Neural cell (in vitro differentiated cells): ENCODE results near the gene PPM1G. TPM values are rescaled to one million over a fixed set of nuclear protein-coding genes. Genes with fewer than 3 reads are reported as not detected.

ENCODE experiments used
- polyA plus RNA-seq: library from polyadenylated mRNA; depleted of rRNA; stranded (reverse); fragments of >200 nt; gene quantifications from 2 replicates; pipeline ENCODE4 v1.2.3, GENCODE V29; 2014

PPM1G gene
- polyA plus RNA-seq, 1 donor from 2014 or later: 107 TPM

Other genes starting within 250 kb of the PPM1G start
- 94.3 and 121 TPM in 2 replicates for gene ATRAID, start 197.6 kb downstream of the PPM1G start, polyA plus RNA-seq
- 64.3 and 98.4 TPM in 2 replicates for gene SLC5A6, start 197.3 kb downstream of the PPM1G start, polyA plus RNA-seq
- gene CAD, start 192.2 kb downstream of the PPM1G start, polyA plus RNA-seq: 14.2 and 22.8 TPM in 2 replicates
- gene SLC30A3, start 146.5 kb downstream of the PPM1G start, polyA plus RNA-seq: not detected in 2 replicates
- not detected in 2 replicates for gene DNAJC5G, start 134.2 kb downstream of the PPM1G start, polyA plus RNA-seq
- 0.28 TPM in 1 of 2 replicates, not detected in the other for gene TRIM54, start 127.2 kb downstream of the PPM1G start, polyA plus RNA-seq
- gene UCN, start 101.1 kb downstream of the PPM1G start, polyA plus RNA-seq: 3.1 and 9.0 TPM in 2 replicates
- 79.6 and 104 TPM in 2 replicates for gene MPV17, start 86.5 kb downstream of the PPM1G start, polyA plus RNA-seq
- 27.8 and 37.2 TPM in 2 replicates for gene GTF3C2, start 52.8 kb downstream of the PPM1G start, polyA plus RNA-seq
- 43.7 and 45.3 TPM in 2 replicates for gene EIF2B4, start 39.3 kb downstream of the PPM1G start, polyA plus RNA-seq
- 69.8 and 86.9 TPM in 2 replicates for gene SNX17, start 39.0 kb downstream of the PPM1G start, polyA plus RNA-seq
- 40.5 and 46.8 TPM in 2 replicates for gene ZNF513, start 28.9 kb downstream of the PPM1G start, polyA plus RNA-seq
- gene NRBP1, start 19.0 kb upstream of the PPM1G start, polyA plus RNA-seq: 115 and 161 TPM in 2 replicates
- 2.3 and 4.0 TPM in 2 replicates for gene KRTCAP3, start 32.8 kb upstream of the PPM1G start, polyA plus RNA-seq
- 18.2 and 26.9 TPM in 2 replicates for gene IFT172, start 80.2 kb upstream of the PPM1G start, polyA plus RNA-seq
- gene FNDC4, start 85.6 kb upstream of the PPM1G start, polyA plus RNA-seq: 68.2 and 101 TPM in 2 replicates
- gene GCKR, start 87.2 kb upstream of the PPM1G start, polyA plus RNA-seq: 2.3 and 2.5 TPM in 2 replicates
- 30.8 and 36.4 TPM in 2 replicates for gene ZNF512, start 173.5 kb upstream of the PPM1G start, polyA plus RNA-seq
- gene CCDC121, start 219.4 kb upstream of the PPM1G start, polyA plus RNA-seq: 2.2 and 3.0 TPM in 2 replicates
- gene GPN1, start 219.5 kb upstream of the PPM1G start, polyA plus RNA-seq: 42.3 and 48.2 TPM in 2 replicates